Osteoblast (primary cell): ENCODE data around the gene DCTN5. TPM values are rescaled to one million over a fixed set of nuclear protein-coding genes. Genes with fewer than 3 reads are reported as not detected.
A peak's percentile ranks its signal among the peaks of the same experiment; 100 is the strongest.
"Not testable (repeated sequence)": the region's sequence is repeated elsewhere in the genome, so short reads cannot be mapped to it uniquely, and the experiment has no call there.

Experiments
- DNase-seq: peaks from one replicate; pipeline ENCODE4 v3.0.0; 2011; ENCODE audit warnings: low spot score, mixed read lengths; ENCODE audit not compliant: insufficient read length; ENCODE audit errors: missing footprints
- H2AFZ ChIP-seq: 2 replicates; pipeline ENCODE4 v1.6.0; 2011; ENCODE audit warnings: mild to moderate bottlenecking, low read length
- H3K27ac ChIP-seq: 2 replicates; pipeline ENCODE4 v1.5.1; 2011; ENCODE audit warnings: mild to moderate bottlenecking, low read depth, low read length, moderate library complexity
- H3K27me3 ChIP-seq: 2 replicates; pipeline ENCODE4 v1.6.0; 2012; ENCODE audit warnings: mild to moderate bottlenecking, control low read depth, inconsistent platforms, low read length, moderate library complexity; ENCODE audit not compliant: insufficient read depth
- H3K36me3 ChIP-seq: 2 replicates; pipeline ENCODE4 v1.5.1; 2011; ENCODE audit warnings: mild to moderate bottlenecking, low read length, control low read depth, moderate library complexity; ENCODE audit not compliant: insufficient read depth
- H3K4me1 ChIP-seq: 2 replicates; pipeline ENCODE4 v1.5.1; 2011; ENCODE audit warnings: mild to moderate bottlenecking, low read length, control low read depth, moderate library complexity; ENCODE audit not compliant: insufficient read depth
- H3K4me2 ChIP-seq: 2 replicates; pipeline ENCODE4 v1.6.0; 2011; ENCODE audit warnings: mild to moderate bottlenecking, low read length; ENCODE audit not compliant: insufficient read depth
- H3K4me3 ChIP-seq: fragments of 200-600 bp; sonication (generic); 3 replicates; pipeline ENCODE4 v1.5.1; 2012; ENCODE audit warnings: mild to moderate bottlenecking, low read length, inconsistent platforms; ENCODE audit not compliant: insufficient read depth
- H3K79me2 ChIP-seq: 2 replicates; pipeline ENCODE4 v1.6.0; 2012; ENCODE audit warnings: mild to moderate bottlenecking, low read length, control low read depth, inconsistent platforms; ENCODE audit not compliant: insufficient read depth
- H3K9me3 ChIP-seq: 2 replicates; pipeline ENCODE4 v1.5.1; 2011; ENCODE audit warnings: low read depth, low read length, control low read depth
- H4K20me1 ChIP-seq: 2 replicates; pipeline ENCODE4 v1.6.0; 2012; ENCODE audit warnings: mild to moderate bottlenecking, low read length, control low read depth; ENCODE audit not compliant: insufficient read depth
- total RNA-seq: library from RNA; depleted of rRNA; stranded (reverse); fragments of >200 nt; gene quantifications from 2 replicates; pipeline ENCODE4 v1.2.3, GENCODE V29; 2012
- TF ChIP-seq, protein P1 (sequence below): IDR thresholded peaks from 2 replicates; pipeline ENCODE4 v1.5.1; 2011; ENCODE audit warnings: mild to moderate bottlenecking, low read depth, low read length, moderate library complexity; ENCODE audit errors: extremely low read depth

The DCTN5 gene
- total RNA-seq, 1 donor, result 35.5 TPM

DNA sequence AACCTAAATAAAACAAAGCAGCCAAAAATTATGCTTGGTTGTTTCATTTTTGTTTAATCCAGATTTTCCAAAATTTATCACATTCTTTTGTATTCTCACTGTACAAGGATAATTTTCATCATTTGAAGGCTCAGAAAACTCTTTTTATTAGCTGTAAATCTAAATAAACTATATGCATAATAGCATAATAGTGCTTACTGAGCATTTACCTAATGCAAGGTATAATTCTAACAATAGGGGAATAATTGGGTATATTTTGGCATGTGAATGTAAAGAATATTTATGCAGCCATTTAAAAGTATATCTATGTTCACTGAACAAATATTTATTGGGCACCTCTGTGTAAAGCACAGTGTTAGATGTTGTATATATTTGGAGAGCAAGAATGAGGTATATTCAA is 17.2 kb upstream of the DCTN5 start:
- no peak overlapping the region for H3K4me2 ChIP-seq
- peaks cover 59% of the 10 kb centered on the region for H3K36me3 ChIP-seq
- H2AFZ ChIP-seq, result no peak overlapping the region
- TF ChIP-seq, protein P1, sequence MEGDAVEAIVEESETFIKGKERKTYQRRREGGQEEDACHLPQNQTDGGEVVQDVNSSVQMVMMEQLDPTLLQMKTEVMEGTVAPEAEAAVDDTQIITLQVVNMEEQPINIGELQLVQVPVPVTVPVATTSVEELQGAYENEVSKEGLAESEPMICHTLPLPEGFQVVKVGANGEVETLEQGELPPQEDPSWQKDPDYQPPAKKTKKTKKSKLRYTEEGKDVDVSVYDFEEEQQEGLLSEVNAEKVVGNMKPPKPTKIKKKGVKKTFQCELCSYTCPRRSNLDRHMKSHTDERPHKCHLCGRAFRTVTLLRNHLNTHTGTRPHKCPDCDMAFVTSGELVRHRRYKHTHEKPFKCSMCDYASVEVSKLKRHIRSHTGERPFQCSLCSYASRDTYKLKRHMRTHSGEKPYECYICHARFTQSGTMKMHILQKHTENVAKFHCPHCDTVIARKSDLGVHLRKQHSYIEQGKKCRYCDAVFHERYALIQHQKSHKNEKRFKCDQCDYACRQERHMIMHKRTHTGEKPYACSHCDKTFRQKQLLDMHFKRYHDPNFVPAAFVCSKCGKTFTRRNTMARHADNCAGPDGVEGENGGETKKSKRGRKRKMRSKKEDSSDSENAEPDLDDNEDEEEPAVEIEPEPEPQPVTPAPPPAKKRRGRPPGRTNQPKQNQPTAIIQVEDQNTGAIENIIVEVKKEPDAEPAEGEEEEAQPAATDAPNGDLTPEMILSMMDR, result no peak
- H3K27ac ChIP-seq, result no peak overlapping the region
- no peaks in the 10 kb centered on the region for H3K79me2 ChIP-seq
- no peaks in the 10 kb centered on the region for H4K20me1 ChIP-seq
- no peak for DNase-seq
- H3K4me3 ChIP-seq, result no peak overlapping the region
- no peaks in the 10 kb centered on the region for H3K9me3 ChIP-seq
- H3K27me3 ChIP-seq, result no peaks in the 10 kb centered on the region
- no peaks in the 10 kb centered on the region for H3K4me1 ChIP-seq

DNA sequence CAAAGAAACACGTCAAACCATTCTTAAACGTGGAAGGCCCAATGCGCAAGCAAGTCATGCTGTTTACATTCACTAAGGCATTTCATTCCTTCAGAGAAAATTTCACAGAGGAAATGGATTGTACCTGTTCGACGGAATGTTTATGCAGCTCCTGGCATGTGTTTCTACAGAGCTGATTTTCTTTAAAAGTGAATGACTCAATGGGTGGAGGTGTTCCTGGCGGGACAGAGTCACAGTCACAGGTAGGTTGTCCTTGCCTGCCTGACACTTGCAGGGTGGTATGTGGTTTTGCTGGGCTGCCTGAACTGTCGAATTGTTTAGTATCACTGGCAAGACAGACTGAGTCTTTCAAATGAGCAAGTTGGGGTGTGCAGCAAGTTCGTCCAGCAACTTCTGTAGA is 11.8 kb upstream of the DCTN5 start:
- Histone ChIP-seq H3K36me3 (peaks cover 50% of the 10 kb centered on the region), H3K79me2 (peaks cover 17% of the 10 kb centered on the region), H4K20me1 (no peaks in the 10 kb centered on the region), H3K9me3 (no peaks in the 10 kb centered on the region), H2AFZ (no peak overlapping the region), H3K4me1 (no peaks in the 10 kb centered on the region), H3K4me2 (no peak overlapping the region), H3K27ac (no peak overlapping the region), H3K4me3 (no peak overlapping the region), H3K27me3 (no peaks in the 10 kb centered on the region)
- TF ChIP-seq, protein P1, result no peak
- peak; percentile 29 for DNase-seq

DNA sequence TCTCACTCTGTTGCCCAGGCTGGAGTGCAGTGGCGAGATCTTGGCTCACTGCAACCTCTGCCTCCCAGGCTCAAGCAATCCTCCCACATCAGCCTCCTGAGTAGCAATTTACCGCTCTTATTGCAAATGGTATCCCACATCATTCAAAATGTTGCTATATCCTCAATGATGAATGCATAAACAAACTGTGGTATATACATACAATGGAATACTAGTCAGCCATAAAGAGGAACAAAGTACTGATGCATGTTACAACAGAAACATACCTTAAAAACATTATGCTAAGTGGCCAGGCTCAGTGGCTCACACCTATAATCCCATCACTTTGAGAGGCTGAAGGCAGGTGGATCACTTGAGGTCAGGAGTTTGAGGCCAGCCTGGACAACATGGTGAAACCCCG is 9.4 kb upstream of the DCTN5 start:
- H3K4me2 ChIP-seq, H3K27me3 ChIP-seq, H2AFZ ChIP-seq, DNase-seq, H3K4me3 ChIP-seq, H3K9me3 ChIP-seq, H4K20me1 ChIP-seq, H3K27ac ChIP-seq, H3K4me1 ChIP-seq: not testable (repeated sequence)
- peaks cover 58% of the 10 kb centered on the region for H3K36me3 ChIP-seq
- H3K79me2 ChIP-seq, result peaks cover 17% of the 10 kb centered on the region

DNA sequence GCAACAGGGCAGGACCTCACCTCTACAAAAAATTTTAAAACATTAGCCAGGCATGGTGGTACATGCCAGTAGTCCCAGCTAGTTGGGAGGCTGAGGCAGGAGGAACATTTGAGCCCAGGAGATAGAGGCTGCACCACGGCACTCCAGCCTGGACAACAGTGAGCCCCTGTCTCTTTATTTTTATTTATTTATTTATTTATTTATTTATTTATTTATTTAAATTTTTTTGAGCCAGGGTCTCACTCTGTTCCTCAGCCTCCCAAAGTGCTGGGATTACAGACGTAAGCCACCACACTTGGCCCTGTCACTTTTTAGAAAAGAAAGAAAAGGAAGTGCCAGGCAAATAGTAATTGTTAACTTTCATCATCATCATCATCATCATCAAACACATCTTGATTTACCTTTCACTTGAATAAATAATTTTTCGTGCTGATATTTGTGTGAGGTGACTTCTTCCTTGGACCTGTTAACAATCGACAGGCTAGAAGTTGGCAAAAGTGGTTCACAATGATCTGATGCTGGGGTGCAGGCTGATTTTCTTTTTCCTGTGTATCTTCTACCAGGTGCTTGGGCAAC is 6.7 kb upstream of the DCTN5 start:
- H3K79me2 ChIP-seq, result peaks cover 29% of the 10 kb centered on the region
- H3K4me2 ChIP-seq, result no peak overlapping the region
- H3K4me1 ChIP-seq, result no peaks in the 10 kb centered on the region
- no peaks in the 10 kb centered on the region for H3K9me3 ChIP-seq
- no peak overlapping the region for H3K4me3 ChIP-seq
- TF ChIP-seq, protein P1, result no peak
- H3K27me3 ChIP-seq, result no peaks in the 10 kb centered on the region
- H3K36me3 ChIP-seq, result peaks cover 56% of the 10 kb centered on the region
- H3K27ac ChIP-seq, result no peak overlapping the region
- DNase-seq, result no peak
- no peaks in the 10 kb centered on the region for H4K20me1 ChIP-seq
- H2AFZ ChIP-seq, result no peak overlapping the region
